NCI-H2081 (cell line): ENCODE measurements around the gene AADACL2.

Experiments used
- DNase-seq, 2 experiments: peaks; one replicate each; lab custom pipeline; 2025; lab: John Stamatoyannopoulos, UW

The AADACL2 gene

GRCh38 chr3:151804267-151804666 is 70.5 kb downstream of the AADACL2 start:
- no peak for DNase-seq

- no peak for DNase-seq
Observed at GRCh38 chr3:151806838-151807237, 73.1 kb downstream of the AADACL2 start.
